ENCODE measurements around the gene OXLD1.

DNA sequence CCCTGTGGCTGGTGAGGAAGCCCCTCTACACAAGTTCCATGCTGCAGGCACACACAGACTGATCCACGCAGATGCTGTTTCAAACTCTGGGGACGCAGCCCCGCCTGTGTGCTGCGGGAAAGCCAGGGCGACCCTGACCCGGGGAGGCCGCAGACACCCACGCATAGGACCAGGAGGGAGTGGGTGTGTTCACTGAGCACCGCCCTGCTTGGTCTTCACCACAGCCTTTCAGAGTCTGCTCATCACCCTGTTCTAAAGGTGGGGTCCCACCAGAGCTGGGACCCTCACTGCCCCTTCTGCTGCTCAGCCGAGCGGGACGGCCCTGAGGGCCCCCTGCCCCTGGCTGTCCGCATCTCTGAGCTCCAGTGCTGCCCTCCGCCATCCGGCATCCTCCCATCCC is 21.9 kb downstream of the OXLD1 start:
- no peak for TF ChIP-seq POLR2A (IDR thresholded peaks at IDR 0.05; ENCODE audit: low read length)
- TF ChIP-seq GATA1 (IDR thresholded peaks at IDR 0.05; ENCODE audit: low read depth, low read length): no peak
